NOMO-1 treated with dmso at 0.1 percent for 144 hours (cell line): ENCODE measurements around the gene MAPK8IP2.
"Not testable (repeated sequence)": the region's sequence is repeated elsewhere in the genome, so short reads cannot be mapped to it uniquely, and the experiment has no call there.

Experiments
- DNase-seq: peaks from one replicate; lab custom pipeline; 2025; ENCODE audit not compliant: unreplicated experiment; lab: John Stamatoyannopoulos, UW

The MAPK8IP2 gene

DNA sequence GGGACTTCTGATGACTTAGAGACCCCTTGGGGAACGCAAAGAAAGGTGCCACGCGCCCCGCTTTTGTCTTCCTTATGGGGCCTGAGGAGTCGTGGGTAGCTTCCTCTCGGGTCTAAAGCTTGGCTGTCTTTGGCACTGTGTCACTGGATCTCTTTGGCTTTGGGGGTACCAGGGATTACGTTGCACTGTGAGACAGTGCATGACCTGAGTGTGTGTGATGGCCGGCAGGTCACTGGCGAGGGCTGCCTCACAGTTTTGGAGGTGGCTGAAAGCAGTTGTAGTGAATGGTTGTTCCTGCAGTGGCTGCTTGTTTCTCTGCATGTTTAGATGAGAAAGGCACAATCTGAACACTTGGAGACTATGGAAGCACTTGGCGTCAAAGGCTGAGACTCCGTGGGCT lies 33.2 kb downstream of the MAPK8IP2 start:
- DNase-seq: no peak

DNA sequence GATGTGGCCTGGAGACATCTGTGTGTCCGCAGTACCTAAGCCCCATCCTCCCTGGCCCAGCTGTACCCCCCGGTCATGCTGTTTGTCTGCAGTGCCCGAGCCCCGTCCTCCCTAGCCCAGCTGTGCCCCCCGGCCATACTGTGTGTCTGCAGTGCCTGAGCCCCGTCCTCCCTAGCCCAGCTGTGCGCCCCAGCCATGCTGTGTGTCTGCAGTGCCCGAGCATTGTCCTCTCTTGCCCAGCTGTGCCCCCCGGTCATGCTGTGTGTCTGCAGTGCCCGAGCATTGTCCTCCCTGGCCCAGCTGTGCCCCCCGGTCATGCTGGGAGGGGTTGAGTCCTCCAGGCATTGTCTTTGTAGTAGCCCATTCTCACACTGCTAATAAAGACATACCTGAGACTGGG lies 35.0 kb downstream of the MAPK8IP2 start:
- DNase-seq: no peak

GRCh38 chr22:50640296-50640695 lies 39.7 kb downstream of the MAPK8IP2 start:
- DNase-seq: not testable (repeated sequence)

- DNase-seq: no peak
These were observed 40.5 kb downstream of the MAPK8IP2 start for GRCh38 chr22:50640857-50641647.

DNA sequence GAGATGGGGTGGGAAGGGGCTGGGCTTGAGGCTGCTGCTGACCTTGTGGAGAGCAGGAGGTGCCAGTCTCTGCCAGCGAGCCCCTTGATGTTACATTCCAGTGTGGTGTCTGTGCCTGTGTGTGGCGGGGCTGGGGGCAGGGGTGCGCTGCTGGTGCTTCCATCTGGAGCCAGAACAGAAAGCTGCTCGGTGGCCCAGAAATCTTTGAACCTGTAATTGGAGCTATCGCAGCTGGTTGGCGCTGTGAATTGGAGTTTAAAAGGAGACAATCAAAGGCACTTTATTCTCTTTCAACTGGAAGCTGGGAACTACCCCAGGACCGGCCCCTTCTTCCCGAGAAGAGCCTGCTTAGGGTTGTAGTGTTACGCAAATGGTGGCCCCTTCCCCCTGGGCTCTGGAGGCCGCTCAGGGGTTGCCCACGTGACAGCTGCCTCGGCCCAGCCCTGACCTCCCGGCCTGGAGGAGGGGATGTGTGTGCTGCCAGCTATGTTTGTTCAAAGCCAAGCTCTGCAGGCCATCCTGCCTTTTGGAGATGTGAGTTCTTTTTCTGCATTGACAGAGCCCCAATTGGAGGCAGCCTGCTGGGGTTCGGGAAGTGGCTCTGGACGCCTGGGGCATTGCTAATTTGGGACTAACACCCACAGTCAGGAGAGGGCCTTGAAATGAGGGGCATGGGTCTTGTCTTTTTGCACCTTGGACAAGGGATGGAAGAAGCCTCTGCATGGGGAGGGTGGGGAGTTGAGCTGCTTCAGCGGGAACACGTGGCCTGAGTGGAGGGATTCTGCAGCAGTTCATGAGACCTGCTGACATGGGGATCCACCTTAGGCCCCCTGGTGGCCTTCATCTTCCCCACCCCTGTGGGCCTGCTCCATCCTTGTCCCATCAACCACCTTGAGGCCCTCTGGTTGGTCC lies 41.4 kb downstream of the MAPK8IP2 start:
- no peak for DNase-seq

DNA sequence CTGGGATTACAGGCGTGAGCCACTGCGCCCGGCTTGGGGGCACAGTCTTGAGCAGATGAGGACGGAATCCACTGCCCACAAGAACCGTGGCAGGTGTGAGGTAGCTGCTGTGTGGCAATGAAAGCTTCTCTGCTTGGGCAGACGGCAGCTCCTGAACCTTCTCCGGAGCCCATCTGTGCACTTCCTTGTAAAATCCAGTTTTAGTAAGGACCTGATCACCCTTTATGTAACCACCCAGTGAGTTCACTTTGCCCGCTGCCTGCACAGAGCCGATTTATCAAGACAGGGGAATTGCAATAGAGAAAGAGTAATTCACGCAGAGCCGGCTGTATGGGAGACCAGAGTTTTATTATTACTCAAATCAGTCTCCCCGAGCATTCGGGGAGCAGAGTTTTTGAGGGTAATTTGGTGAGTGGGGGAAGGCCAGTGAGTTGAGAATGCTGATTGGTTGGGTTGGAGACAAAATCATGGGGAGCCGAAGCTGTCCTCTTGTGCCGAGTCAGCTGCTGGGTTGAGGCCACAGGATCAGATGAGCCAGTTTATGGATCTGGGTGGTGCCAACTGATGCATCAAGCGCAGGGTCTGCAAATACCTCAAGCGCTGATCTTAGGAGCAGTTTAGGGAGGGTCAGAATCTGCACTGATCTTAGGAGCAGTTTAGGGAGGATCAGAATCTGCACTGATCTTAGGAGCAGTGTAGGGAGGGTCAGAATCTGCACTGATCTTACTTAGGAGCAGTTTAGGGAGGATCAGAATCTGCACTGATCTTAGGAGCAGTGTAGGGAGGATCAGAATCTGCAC lies 42.6 kb downstream of the MAPK8IP2 start:
- DNase-seq: not testable (repeated sequence)

DNA sequence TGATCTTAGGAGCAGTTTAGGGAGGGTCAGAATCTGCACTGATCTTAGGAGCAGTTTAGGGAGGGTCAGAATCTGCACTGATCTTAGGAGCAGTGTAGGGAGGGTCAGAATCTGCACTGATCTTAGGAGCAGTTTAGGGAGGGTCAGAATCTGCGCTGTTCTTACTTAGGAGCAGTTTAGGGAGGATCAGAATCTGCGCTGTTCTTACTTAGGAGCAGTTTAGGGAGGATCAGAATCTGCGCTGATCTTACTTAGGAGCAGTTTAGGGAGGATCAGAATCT lies 43.2 kb downstream of the MAPK8IP2 start:
- not testable (repeated sequence) for DNase-seq

- DNase-seq: no peak
These were observed 52.7 kb downstream of the MAPK8IP2 start for GRCh38 chr22:50653256-50653655.

GRCh38 chr22:50654664-50655063 lies 54.1 kb downstream of the MAPK8IP2 start:
- DNase-seq: not testable (repeated sequence)

DNA sequence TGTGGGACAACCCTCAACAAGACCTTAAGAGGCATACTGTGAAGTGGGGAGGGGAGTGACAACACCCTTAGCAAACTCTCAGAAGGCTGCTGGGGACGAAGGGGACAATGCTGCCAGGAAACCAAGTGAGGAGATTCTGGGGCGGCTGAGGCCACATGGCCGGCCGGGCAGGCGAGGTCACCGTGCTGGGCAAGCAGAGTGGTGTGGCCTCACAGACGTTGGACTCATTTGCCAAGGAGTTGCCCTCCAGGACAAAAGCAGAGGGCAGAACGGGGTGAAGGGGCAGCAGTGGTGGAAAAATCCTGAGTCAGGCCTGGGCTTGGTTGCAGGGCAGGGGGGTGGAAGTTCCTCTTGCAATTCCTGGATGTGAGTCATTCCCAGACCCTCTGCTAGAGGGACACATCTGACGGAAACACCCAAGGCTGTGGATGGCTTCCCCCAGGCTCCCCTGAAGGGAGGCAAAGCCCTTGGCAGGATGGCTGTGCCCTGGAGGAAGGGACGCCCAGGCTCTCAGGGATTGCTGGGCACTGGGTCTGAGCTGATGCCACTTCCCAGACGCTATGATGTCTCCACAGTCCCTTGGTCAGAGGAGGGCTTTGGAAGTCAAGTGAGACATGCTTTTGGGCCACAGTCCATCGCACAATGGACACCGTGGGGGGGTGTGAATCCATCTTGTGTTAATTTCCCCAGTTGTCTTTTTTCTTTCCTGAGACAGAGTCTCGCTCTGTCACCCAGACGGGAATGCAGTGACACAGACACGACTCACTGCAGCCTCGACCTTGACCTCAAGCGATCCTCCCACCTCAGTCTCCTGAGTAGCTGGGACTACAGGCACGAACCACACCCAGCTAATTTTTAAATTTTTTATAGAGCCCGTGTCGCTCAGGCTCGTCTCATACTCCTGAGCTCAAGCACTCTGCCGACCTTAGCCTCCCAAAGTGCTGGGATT lies 55.8 kb downstream of the MAPK8IP2 start:
- no peak for DNase-seq

- DNase-seq: no peak
These were observed 57.3 kb downstream of the MAPK8IP2 start for GRCh38 chr22:50657925-50658324.

DNA sequence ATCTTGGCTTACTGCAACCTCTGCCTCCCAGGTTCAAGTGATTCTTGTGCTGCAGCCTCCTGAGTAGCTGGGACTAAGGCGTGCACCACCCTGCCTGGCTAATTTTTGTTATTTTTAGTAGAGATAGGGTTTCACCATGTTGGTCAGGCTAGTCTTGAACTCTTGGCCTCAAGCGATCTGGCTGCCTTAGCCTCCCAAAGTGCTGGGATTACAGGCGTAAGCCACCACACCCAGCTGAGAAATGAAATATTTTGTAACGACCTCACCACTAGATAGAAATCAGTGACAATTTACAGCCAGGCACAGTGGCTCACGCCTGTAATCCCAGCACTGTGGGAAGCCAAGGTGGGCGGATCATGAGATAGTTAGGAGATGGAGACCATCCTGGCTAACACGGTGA lies 59.1 kb downstream of the MAPK8IP2 start:
- not testable (repeated sequence) for DNase-seq

DNA sequence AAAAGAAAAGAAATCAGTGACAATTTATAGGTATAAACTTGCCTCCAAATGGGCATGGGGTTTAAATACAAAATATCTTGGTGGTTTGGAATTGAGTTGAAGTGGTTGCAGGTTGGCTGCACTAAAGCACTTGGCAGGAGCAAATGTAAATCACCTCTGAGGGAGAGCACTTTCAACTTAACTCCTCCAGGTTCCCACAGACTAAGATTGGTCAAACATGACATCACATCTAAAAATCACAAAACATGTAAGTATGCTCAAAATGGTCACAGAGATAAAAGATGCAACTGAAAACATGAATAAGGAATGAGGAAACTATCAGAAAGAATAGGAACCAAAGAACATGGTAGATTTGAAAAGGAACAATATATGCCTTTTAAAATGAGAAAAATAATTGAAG lies 59.7 kb downstream of the MAPK8IP2 start:
- DNase-seq: no peak
